Left lung (tissue), 10 donors: ENCODE data around the gene LAMB3. TPM values are rescaled to one million over a fixed set of nuclear protein-coding genes. Genes with fewer than 3 reads are reported as not detected.

Experiments used
- ATAC-seq: fragments of 200-7000 bp; cut with Tn5 transposase; one replicate; pipeline ENCODE4 v1.9.1; 2020; ENCODE audit warnings: moderate library complexity
- DNase-seq, 4 donors: peaks; one replicate each; pipeline ENCODE4 v3.0.0-alpha.2; 2013 to 2020
- H3K27ac ChIP-seq, 2 donors: fragments of 200-600 bp; sonication (generic) in 1 of 2; one replicate each; pipeline versions ENCODE4 v1.5.0 to v1.8.0; 2020 to 2021
- H3K27me3 ChIP-seq, 2 donors: fragments of 200-600 bp; sonication (generic) in 1 of 2; one replicate each; pipeline versions ENCODE4 v1.5.0 to v1.8.0; 2020 to 2021
- H3K36me3 ChIP-seq, 2 donors: fragments of 200-600 bp; sonication (generic) in 1 of 2; one replicate each; pipeline versions ENCODE4 v1.5.0 to v1.8.0; 2020 to 2021
- H3K4me1 ChIP-seq, 2 donors: fragments of 200-600 bp; one replicate each; pipeline ENCODE4 v1.8.0; 2021
- H3K4me3 ChIP-seq, 2 donors: fragments of 200-600 bp; sonication (generic) in 1 of 2; one replicate each; pipeline versions ENCODE4 v1.5.0 to v1.8.0; 2020 to 2021; ENCODE audit warnings: mild to moderate bottlenecking in 1 of 2
- H3K9me3 ChIP-seq, 2 donors: fragments of 200-600 bp; sonication (generic) in 1 of 2; one replicate each; pipeline versions ENCODE4 v1.5.0 to v1.8.0; 2020 to 2021
- intact Hi-C, 2 donors: fragments of 100-400 bp; cut with DNase I; formaldehyde crosslinking; loops; one replicate each; pipeline versions ENCODE4 v1.11.2 to v1.14.2; 2022
- polyA plus RNA-seq, 6 donors: library from polyadenylated mRNA; unstranded; fragments of 120-200 nt; gene quantifications; one replicate each; pipeline ENCODE4 v1.2.1, GENCODE V29; 2013; ENCODE audit not compliant: insufficient read length in 6 of 6
- total RNA-seq, 2 donors: library from RNA; stranded (reverse); fragmentation: NEBNext Ultra II Directional; extraction: Animal tissue kit (Norgen Biotek cat#: 25700); gene quantifications; one replicate each; pipeline ENCODE4 v1.2.1, GENCODE V29; 2021
- TF ChIP-seq, protein P1 (sequence below), 2 donors: fragments of 200-600 bp; sonication (generic) in 1 of 2; IDR thresholded peaks; one replicate each; pipeline versions ENCODE4 v1.5.0 to v1.8.0; 2021; ENCODE audit warnings: antibody characterized with exemption in 2 of 2
- donor health status: DM: no; HTN: yes; CAD: no.
- donor health status: DM: no; HTN: no; CAD: no.

LAMB3 gene
- total and polyA plus RNA-seq, 8 donors: 54.1 to 126 (median 69.9) TPM

DNA sequence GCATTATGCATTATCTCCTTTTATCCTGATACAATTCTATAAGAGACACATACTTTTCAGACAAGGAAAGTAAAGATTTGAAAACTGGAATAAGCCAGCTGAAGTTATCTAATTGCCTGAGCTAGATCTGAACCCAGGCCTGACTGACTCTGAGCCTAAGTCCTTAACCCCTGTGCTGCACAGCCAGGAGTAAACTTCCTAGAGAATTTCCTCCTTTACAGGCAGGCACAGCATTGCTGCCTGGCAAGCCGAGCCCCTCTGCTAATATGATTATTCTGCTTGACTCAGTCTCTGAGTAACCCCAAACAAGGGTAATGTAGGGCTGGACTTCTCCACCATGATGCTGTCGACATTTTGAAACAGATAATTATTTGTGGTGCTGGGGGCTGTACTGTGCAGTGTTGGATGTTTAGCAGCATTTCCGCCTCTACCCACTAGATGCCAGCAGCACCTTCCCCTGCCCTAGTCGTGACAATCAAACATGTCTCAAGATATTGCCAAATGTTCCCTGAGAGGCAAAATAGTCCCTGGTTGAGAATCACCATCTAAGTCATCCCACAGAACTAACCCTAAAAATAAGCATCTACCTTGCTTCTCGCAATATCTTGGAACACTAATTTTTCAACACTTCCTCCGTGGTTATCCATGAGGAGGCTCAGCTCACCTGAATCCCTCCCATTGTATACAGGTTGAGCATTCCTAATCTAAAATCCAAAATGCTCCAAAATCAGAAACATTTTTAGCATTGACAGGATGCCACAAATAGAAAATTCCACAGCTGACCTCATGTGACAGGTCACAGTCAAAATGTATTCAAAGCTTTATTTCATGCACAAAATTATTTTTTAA is 50.2 kb downstream of the LAMB3 start:
- intact Hi-C loops: no loop called here
- TF ChIP-seq, protein P1, sequence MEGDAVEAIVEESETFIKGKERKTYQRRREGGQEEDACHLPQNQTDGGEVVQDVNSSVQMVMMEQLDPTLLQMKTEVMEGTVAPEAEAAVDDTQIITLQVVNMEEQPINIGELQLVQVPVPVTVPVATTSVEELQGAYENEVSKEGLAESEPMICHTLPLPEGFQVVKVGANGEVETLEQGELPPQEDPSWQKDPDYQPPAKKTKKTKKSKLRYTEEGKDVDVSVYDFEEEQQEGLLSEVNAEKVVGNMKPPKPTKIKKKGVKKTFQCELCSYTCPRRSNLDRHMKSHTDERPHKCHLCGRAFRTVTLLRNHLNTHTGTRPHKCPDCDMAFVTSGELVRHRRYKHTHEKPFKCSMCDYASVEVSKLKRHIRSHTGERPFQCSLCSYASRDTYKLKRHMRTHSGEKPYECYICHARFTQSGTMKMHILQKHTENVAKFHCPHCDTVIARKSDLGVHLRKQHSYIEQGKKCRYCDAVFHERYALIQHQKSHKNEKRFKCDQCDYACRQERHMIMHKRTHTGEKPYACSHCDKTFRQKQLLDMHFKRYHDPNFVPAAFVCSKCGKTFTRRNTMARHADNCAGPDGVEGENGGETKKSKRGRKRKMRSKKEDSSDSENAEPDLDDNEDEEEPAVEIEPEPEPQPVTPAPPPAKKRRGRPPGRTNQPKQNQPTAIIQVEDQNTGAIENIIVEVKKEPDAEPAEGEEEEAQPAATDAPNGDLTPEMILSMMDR (IDR thresholded peaks at IDR 0.05): peak; percentile 45 to 53

DNA sequence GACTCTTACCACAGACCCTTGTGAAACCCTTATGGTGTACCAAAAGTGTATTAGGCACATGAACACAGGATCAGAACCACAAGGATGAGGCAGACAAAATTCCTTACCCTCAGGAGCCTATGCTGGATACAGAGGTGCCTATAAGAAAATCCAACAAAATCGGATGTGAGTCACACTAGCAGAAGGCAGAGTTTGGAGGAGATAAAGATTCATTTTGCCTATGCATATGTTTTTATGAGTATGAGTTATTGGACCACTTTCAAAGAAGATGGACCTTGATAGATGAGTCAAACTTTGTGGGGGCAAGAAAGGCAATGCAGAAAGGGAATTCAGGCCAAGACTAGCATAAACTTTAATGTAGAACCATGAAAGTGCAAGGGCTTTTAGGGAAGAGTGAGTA is 51.7 kb downstream of the LAMB3 start:
- TF ChIP-seq, protein P1 (IDR thresholded peaks at IDR 0.05): no peak
- Histone ChIP-seq H3K4me3 (no peak overlapping the region), H3K27ac (no peak overlapping the region), H3K4me1 (peaks cover 0 to 6% of the 10 kb centered on the region in 2 donors), H3K36me3 (no peaks in the 10 kb centered on the region), H3K27me3 (peaks cover 0 to 18% of the 10 kb centered on the region in 2 donors), H3K9me3 (no peaks in the 10 kb centered on the region)
- DNase-seq (no peak), ATAC-seq (no peak)
- intact Hi-C loops: no loop called here

More for the DNA sequence above, 50.2 kb downstream of the LAMB3 start:
- Histone ChIP-seq H3K9me3 (no peaks in the 10 kb centered on the region), H3K4me1 (peaks cover 0 to 6% of the 10 kb centered on the region in 2 donors), H3K36me3 (no peaks in the 10 kb centered on the region), H3K4me3 (no peak overlapping the region), H3K27me3 (peaks cover 0 to 18% of the 10 kb centered on the region in 2 donors), H3K27ac (no peak overlapping the region)
- DNase-seq (peak in 2 of 4 donors; percentile 43 to 62), ATAC-seq (peak; percentile 93)

DNA sequence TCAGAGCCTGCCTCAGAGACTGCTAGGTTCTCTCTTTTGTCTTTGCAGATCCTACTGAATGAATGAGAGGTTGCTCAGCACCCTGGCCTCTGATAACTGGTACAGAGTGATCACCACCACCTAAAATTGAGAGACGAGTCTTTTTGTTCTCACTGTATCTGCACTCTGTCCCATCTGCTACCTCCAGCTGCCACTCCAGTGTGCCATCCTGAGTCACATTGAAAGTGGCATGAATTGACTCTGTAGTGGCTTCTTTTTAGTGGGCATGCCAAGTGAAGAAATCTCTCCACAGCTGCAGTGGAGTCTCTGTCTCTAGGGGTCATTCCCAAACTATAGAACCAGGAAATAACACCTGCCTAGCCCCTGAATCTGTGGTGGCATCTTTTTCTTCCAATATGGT is 54.0 kb downstream of the LAMB3 start:
- H3K27me3 ChIP-seq: peaks cover 0 to 18% of the 10 kb centered on the region in 2 donors
- intact Hi-C loops: no loop called here
- no peaks in the 10 kb centered on the region for H3K4me1 ChIP-seq
- no peaks in the 10 kb centered on the region for H3K36me3 ChIP-seq
- TF ChIP-seq, protein P1 (IDR thresholded peaks at IDR 0.05): no peak
- DNase-seq (no peak), ATAC-seq (no peak)
- no peak overlapping the region for H3K4me3 ChIP-seq
- no peak overlapping the region for H3K27ac ChIP-seq
- H3K9me3 ChIP-seq: no peaks in the 10 kb centered on the region

DNA sequence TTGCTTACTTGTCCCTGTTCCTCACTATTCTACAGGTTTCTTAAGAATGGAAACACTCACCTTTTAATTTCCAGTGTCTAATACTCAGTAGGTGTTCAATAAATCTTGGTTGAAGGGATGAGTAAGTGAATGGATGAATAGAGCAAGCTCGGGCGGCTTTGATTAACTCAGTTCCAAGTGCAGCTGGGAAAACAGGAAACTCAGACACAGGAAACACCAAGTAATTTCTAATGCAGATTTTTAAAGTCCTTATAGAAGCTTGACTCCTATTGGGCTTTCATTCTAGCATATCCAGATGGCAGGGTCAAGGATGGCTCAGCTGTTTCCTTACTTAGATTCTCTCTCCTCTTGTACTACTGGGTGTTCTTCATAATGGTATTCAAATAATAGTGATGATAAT is 54.7 kb downstream of the LAMB3 start:
- no peak overlapping the region for H3K27ac ChIP-seq
- ATAC-seq: no peak
- TF ChIP-seq, protein P1 (IDR thresholded peaks at IDR 0.05): no peak

DNA sequence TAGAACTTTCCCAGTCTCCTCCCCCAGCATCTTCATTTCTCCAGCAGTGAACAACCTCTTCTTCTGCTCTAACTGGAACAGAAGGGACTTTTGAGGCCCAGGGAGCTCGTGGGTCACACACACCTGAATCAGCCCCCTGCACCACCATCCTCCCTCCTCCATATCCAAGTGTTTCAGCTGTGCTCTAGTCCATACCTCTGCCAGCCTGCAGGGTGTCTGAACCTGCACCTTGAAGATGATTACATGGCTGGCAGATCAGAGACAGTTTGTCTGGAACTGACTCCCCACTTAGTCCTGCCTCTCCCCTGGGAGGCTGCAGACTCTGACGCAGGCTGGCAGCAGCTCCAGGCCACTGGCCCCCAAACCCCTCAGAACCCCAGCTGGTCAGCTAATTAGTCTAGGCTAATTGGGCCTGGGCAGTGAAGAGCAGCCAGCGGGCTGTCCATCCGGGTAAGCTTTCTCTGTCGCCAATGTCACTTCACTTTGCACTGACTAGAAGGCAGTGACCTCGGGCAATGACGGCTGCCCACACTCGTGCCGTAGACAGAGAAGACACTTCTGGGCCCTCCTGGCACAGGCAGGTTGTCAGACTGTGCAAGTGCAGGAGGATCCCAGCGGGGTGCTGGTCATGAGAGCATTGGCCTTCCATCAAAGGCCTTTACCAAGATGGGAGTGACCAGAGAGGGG is 56.5 kb downstream of the LAMB3 start:
- Histone ChIP-seq H3K27ac (no peak overlapping the region), H3K4me3 (no peak overlapping the region), H3K9me3 (no peaks in the 10 kb centered on the region), H3K4me1 (no peaks in the 10 kb centered on the region), H3K27me3 (peaks cover 0 to 24% of the 10 kb centered on the region in 2 donors), H3K36me3 (no peaks in the 10 kb centered on the region)
- DNase-seq: no peak
- ATAC-seq: no peak
- TF ChIP-seq, protein P1 (IDR thresholded peaks at IDR 0.05): no peak
- intact Hi-C loops: no loop called here

More for the DNA sequence above, 54.7 kb downstream of the LAMB3 start:
- Histone ChIP-seq H3K4me3 (no peak overlapping the region), H3K27me3 (peaks cover 0 to 18% of the 10 kb centered on the region in 2 donors), H3K36me3 (no peaks in the 10 kb centered on the region), H3K9me3 (no peaks in the 10 kb centered on the region), H3K4me1 (no peaks in the 10 kb centered on the region)
- intact Hi-C loops: no loop called here
- DNase-seq: no peak
